GM21526 (cell line): ENCODE results near the gene ISLR.
"Not testable (repeated sequence)": the region's sequence is repeated elsewhere in the genome, so short reads cannot be mapped to it uniquely, and the experiment has no call there.

ENCODE experiments used
- ATAC-seq: cut with Tn5 transposase; IDR thresholded peaks from one replicate; pipeline ENCODE4 v1.9.1; 2021; ENCODE audit warnings: moderate library complexity; ENCODE audit not compliant: unreplicated experiment, low FRiP score

ISLR gene

DNA sequence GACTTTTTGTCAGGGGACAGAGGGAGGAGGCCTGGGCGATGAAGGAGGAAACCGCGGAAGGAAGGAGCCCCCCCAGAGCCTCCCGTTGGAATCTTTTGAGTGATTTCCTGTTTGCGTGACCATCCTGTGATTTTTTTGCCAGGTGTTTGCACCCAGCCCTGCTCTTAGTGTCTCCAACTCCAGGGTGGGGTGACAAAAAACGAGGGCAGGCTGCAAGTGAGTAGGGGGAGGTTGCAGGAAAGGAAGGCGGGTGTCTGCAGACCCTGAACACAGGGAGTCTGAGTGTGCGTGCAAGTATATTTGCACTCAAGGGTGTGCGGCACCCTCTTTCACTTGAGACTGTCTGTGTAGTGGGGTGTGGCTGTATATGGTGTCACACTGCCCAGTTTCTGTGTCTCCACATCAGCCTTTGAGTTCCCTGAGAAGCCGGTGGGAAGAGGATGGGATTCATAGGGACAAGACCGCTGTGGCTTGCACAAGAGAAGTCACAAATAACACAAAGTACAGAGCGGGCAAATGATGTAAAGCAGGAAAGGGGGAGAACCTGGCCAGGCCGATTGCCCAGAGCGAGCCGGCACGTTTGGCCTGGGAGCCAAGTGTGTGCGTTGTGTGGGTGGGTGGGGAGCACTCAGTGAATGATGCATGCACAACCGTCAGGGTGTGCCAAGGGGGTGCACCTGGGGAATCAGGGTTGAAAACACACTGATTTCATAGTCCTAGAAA, 36.5 kb upstream of the ISLR start:
- ATAC-seq: no peak

DNA sequence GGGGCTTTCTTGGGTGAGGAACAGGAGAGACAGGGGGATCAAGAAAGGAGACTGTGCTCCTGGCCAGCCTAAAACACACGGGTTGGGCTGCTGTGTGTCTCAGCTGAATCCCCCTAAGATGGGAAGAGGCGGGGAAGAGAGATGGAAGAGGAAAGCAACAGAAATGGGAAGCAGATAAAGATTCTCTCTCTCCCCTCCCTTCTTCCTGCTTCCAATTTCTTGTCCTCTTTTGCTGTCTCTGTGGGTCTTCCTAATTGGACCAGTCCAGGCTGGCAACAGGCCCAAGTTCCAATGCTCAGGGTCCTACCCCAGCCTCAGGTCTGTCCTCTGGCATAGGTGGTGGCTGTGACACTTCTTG, 36.0 kb upstream of the ISLR start:
- ATAC-seq: no peak

DNA sequence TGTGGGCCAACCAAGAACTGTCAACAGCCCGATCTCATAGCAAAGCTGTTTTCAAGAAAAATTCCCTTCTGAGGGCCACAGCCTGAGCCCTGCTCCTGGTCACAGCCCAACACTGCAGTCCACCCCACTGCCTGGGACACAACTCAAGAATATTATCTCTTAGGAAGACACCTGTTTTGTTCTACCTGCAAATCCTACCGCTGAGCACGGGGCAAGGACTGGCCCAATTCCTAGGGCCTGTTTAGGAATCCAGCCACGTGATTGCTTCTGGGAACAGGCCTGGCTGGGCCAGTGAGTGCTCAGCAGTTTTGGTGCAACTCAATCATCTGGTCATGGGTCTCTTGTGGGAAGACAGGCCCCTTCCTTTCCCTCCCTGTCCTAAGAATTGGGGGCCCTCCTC, 34.9 kb upstream of the ISLR start:
- no peak for ATAC-seq

DNA sequence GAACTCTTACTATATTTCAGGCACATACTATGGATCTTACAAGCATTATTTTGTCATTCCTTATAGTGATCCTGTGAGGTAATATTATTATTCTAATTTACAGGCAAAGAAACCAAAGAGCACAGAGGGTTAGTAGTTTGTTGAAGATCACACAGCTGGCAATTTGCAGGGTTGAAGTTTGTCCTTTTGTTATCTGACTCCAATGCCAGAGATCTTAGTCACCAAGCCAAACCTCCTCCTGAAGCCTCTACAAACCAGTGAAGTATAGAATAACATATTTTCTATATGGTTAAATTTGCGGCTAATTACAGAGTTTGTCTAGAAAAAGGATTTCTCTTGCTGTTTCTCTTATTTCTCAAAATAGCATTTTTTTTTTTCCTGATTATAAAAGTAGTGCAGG, 31.9 kb upstream of the ISLR start:
- no peak for ATAC-seq

DNA sequence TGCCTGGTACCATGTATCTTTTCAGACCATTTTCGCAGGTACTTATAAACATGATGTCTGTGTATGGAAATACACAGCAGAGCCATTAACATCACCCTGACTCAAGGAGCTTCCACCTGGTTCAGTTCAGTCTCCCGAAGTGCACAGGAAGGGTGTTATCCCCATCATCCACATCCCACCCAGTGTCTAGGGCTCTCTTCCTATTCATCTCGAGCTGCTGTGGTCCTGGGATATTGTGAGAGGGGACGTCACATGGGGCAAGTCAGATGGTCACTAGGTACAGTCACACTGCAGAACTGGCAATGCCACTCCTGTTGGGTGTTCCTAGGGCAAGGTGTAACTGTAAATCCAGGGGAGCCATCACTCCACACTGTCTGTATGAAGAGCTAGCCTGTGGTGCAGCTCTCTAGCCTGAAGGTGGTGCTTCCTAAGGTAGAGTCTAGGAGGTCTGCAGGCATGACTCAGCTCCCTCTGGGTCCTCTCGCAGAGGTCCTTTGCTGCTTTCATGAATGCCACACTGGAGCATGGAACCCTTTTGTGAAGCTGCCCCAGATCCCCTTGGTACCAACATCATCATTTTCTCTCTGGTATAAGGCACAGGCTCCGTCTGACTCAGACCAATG, 29.2 kb upstream of the ISLR start:
- no peak for ATAC-seq

DNA sequence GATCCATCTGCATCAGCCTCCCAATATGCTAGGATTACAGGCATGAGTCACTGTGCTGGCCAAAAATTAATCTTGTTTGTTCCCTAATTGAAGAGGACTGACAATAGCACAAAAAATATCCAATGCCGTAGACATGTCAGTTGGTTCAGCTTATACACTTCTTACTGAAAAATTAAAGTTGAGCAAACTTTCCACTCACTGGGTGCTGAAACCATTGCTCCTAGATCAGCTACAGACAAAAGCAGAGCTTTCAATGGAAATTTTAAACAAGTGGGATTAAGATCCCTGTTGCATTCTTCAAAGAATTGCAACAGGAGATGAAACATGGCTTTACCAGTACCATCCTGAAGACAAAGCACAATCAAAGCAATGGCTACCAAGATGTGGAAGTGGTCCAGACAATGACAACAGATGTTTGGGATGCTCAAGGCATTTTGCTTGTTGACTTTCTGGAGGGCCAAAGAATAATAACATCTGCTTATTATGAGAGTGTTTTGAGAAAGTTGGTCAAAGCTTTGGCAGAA, 27.2 kb upstream of the ISLR start:
- ATAC-seq: no peak

DNA sequence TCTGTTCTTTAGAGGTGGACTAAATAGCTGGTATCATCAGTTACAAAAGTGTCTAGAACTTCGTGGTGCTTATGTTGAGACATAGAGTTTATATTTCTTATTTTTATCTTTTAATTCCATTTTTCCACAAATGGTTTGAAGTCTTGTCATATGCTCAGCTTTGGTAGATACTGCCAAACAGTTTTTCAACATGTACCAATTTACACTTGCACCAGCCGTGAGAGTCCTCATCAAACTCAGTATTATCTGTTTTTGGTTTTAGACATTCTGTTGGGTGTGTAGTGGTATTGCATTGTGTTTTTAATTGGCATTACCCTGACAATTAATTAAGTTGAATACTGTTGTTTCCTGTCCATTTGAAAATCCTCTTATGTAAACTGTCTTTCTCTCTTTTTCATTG, 26.5 kb upstream of the ISLR start:
- no peak for ATAC-seq

DNA sequence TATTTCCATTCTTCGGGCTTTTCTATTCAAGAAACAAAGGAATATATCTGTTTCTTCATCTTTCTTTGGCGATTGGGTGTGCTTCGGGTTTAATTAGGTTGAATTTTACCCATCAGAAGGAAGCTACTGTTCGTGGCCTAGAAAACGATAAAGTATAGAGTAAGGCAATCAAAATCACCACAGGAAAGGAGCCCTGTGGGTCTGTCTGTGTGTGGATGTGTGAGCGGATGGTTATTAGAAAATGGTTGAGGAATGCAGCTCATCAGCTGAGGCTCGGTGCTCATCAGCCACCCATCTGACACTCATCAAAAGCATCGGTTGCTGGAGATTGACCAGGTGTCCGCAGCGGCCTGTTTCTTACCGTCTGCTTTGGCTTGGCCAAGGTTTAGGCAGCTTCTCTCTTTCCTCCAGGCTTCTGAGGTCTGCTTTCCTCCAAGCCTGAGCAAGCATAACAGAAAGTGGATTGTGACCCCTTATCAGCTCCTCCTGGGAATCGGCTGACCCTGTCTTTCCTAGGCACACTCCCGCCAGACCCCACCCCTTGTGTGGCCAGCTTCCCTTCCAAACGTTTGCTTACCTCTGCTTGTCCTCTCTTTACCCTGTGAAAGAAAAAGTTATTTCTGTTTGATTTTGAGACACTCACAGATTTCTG, 17.6 kb upstream of the ISLR start:
- ATAC-seq: no peak

DNA sequence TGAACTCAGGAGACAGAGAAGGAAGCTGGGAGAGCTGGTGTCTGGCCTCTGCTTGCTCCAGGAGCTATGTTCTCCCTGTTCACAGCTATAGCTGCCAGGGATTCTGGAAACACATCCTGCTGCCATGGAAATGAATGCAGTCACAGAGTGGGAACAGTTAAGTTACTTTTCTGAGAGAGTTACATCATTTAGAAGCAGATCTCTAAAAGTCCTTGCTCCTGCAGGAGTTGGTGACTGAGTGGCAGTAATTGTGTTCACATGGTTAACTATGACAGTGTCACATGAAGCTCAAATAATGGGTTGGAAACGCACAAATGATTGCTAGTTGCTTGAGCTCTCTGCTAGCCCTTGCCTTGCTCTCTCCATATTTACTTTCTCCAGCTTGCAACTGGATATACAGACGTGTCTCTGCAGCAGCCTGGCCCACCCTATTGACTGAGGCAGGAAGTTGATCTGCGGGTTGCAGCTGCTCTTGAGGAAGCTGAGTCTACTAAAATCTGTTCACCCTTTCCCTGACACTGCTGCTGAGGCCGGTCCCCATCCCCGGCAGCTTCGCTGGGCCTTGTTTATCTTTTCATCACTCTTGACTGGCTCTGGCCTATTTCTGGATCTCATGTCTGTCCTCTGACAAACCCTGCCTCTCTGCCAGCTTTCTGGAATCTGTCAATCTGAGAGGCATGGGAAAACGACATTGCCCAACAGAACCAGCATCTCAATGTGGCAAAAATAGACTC, 16.7 kb upstream of the ISLR start:
- ATAC-seq: no peak

DNA sequence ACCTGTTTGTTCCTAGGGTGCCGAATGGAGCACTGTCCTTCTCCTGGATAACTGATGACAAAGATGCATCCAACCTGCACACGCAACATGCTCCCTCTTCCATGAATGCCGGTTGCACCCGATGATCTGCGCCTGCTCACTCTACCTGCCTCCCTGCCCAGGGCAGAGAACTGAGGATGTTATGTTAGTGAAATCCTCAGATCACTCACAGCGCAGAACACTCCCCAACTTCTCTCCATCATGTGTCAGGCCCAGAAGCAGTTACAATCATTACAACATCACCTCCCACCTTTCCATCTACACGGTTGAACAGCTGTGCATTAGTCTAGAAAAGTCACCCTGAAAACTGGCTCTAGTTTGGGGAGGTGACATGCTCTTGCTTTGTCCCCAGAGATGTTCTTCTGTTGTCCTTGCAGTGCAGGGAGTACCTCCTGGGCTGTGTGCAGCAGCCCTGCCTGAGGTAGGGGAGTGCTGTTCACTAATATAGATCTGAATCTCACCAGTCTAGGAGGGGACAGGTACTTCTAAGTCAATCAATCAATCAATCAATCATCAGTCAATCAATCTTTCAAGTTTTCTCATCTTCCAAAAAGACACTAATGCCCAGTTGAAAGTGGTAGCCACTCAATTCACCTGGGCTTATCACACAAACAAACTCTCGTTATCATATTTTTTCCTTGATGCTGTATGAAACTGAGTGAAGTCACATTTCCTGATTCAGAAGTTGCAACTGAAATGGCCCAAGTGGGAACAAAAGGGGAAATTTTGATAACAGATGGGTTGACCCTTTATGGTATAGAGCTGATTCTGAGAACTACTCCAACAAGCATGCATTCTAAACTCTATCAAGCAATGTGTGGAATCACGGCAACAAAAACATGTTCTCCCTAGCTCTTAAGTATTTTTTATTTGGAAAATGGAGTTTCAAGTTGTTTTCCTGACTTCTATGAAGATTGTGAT, 15.4 kb upstream of the ISLR start:
- ATAC-seq: no peak

DNA sequence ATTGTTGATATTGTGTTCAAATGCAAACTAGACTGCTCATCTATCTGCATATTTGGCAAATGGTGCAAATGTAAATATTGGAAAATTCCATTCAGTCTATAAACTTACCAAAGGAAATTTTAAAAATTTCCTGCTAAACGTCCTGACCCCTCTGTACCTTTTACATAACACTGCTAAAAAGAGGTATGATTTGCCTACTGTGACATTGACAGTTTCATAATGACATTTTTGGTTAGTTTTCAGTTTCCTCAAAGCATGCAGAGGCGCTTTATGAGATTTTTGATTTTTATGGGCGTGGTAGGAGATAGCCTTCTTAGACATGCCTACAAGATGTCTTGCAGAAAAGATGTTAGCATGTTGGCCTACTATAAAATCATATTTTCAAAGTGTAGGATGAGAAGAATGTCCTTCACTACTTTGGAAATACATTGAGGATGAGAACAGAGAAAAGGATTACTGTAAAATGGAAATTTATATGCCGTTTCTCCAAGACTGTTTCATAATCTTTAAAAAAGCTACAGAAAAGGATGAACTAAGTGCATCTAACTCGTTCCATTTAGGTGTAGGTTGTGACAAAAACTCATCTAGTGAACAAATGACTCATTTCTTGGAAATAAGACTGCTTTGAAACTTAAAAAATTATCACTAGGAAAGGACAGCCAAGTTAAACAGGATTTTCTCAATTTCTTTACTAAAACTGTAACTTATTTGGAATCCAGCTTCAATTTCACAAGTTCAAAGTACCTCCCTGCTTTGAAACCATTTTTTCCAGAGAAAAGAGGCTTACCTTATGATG, 14.5 kb upstream of the ISLR start:
- no peak for ATAC-seq

DNA sequence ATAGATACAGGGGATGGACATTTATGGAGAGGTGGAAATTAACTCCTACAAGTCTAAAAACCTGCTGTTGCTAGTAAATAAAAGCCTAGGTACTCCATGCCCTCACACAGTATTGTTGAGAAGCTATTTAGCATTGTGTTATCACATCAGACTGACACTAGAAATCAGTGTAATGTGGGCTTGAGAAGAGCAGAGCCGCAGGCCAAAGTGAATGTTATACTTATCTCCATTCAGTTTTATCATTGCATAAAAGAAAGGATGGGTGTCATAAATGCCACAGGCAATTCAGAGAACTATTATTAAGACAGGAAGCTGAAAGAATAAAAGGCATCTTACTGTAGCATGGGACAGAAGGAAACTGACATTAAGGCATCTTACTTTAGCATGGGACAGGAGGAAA, 13.7 kb upstream of the ISLR start:
- no peak for ATAC-seq

DNA sequence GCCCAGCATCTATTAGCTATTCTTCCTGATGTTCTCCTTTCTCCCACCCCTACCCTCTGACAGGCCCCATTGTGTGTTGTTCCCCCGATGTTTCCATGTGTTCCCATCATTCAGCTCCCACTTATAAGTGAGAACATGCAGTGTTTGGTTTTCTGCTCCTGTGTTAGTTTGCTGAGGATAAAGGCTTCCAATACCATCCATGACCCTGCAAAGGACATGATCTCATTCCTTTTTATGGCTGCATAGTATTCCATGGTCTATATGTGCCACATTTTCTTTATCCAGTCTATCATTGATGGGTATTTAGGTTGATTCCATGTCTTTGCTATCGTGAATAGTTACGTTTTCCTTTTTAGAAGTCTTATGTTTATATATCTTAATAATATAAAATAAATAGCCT, 13.1 kb upstream of the ISLR start:
- ATAC-seq: not testable (repeated sequence)

DNA sequence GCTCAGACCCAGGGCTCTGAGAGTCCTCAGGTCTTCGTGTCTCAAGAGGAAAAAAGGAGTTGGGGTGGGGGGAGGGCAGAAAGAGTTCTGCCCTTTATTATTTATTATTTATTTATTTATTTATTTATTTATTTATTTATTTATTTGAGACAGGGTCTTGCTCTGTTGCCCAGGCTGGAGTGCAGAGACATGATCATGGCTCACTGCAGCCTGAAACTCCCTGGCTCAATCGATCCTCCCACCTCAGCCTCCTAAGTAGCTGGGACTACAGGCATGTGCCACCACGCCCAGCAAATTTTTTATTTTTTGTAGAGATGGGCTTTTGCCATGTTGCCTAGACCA, 11.3 kb upstream of the ISLR start:
- ATAC-seq: not testable (repeated sequence)

DNA sequence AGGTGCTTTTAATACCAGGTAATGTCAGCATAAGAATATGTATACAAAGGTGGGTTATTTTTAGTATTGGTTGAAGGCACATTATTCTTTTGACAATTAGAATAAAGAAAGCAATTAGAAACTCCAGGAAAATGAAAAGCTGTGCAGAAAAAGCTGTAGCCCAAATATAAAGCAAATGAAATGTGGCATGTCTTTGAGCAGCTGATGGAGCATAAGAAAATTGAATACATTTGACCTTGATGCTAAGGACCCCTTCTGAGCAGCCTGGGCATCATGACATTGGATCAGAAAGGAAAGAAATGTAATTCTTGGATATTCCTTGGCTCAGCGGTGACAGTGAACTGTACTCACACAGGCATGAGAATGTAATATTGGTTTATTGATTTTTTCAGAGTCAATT, 8.0 kb upstream of the ISLR start:
- no peak for ATAC-seq

DNA sequence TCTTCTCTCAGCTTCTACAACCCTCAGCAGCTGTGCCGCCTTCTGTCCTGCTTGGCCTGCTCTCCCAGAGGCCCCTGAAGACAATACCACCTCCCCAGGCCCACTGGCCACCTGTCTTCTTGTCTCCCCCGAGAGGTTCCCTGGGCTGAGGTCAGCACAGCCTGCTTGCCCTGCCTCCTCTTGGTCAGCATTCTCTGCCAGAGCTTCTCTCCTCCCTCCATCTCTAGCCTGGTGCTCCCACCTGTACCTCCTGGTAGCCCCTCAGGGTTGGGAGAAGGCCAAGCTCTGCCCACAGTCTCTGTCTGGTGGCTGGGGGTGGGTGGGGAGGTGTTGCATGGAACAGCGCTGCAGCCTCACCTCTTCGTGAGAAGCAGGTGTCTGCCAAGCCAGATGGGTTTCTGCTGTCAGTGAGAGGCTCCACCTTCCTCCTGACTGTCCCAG, 5.6 kb upstream of the ISLR start:
- no peak for ATAC-seq

DNA sequence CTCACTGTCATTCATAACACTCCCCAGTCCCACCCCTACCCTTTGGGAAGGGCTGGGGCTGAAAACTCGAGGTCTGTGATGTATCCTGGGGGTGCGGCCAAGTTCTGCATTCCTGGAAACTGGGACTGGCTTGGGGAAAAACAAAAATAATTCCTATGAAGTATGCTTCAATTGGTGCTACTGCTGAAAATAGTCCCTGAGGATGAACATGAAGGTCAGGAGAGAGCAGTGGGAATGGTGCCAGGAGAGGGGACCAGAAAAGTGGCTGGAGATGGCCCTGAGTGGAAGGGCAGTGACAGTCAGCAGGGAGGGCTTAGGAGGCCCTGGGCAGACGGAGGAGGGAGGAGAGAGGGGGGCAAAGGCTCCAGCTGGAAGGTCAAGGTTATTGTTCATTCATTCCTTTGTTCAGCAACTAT, 4.8 kb upstream of the ISLR start:
- ATAC-seq: no peak

DNA sequence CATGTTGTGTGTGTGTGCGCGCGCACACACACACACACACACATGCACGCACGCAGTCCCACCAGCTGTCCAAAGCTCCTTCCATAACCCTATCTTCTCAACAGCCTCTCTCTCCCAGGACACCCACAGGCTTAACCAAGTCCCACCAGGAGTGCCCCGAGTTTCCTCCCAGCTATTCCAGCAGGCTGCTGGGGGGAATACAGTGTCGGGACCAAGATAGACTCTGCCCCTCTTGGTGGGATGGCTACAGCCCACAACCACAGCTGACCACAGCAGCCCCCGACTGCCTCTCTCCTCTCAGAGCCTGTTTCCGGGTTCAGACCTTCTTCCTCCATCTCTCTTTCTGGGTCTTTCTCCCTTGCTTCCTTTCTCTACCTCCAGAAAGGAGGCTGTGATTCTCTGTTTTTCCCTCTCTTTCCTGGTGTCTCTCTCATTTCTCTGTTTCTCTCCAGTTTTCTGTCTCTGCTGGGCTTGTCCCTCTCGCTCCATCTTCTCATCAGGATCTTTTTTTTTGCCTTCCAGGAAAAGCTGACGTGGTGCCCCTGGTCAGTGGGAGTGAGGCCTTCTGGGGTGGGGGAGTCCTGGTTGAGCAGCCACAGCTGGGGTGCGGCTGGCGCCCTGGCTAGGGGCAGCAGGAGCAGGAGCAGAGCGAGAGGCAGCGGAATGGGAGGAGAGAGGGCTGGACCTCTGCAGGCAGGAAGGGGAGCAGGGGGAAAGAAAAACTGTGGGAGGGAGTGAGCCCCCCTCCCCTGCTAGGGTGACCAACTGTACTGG, 3.3 kb upstream of the ISLR start:
- ATAC-seq: no peak
